ENCODE data around the gene MPL.

- no peak for TF ChIP-seq GABPA (IDR thresholded peaks at IDR 0.05; ENCODE audit: low read depth)
- no peak for TF ChIP-seq FOSL2 (IDR thresholded peaks at IDR 0.05; ENCODE audit: borderline replicate concordance, low read depth)
- TF ChIP-seq, protein P1, sequence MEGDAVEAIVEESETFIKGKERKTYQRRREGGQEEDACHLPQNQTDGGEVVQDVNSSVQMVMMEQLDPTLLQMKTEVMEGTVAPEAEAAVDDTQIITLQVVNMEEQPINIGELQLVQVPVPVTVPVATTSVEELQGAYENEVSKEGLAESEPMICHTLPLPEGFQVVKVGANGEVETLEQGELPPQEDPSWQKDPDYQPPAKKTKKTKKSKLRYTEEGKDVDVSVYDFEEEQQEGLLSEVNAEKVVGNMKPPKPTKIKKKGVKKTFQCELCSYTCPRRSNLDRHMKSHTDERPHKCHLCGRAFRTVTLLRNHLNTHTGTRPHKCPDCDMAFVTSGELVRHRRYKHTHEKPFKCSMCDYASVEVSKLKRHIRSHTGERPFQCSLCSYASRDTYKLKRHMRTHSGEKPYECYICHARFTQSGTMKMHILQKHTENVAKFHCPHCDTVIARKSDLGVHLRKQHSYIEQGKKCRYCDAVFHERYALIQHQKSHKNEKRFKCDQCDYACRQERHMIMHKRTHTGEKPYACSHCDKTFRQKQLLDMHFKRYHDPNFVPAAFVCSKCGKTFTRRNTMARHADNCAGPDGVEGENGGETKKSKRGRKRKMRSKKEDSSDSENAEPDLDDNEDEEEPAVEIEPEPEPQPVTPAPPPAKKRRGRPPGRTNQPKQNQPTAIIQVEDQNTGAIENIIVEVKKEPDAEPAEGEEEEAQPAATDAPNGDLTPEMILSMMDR (IDR thresholded peaks at IDR 0.05) = no peak
- no peak for TF ChIP-seq FOXM1 (IDR thresholded peaks at IDR 0.05; ENCODE audit: low read depth)
- TF ChIP-seq TEAD4 (IDR thresholded peaks at IDR 0.05; ENCODE audit: borderline replicate concordance, insufficient read depth) = no peak
- TF ChIP-seq, protein P2, sequence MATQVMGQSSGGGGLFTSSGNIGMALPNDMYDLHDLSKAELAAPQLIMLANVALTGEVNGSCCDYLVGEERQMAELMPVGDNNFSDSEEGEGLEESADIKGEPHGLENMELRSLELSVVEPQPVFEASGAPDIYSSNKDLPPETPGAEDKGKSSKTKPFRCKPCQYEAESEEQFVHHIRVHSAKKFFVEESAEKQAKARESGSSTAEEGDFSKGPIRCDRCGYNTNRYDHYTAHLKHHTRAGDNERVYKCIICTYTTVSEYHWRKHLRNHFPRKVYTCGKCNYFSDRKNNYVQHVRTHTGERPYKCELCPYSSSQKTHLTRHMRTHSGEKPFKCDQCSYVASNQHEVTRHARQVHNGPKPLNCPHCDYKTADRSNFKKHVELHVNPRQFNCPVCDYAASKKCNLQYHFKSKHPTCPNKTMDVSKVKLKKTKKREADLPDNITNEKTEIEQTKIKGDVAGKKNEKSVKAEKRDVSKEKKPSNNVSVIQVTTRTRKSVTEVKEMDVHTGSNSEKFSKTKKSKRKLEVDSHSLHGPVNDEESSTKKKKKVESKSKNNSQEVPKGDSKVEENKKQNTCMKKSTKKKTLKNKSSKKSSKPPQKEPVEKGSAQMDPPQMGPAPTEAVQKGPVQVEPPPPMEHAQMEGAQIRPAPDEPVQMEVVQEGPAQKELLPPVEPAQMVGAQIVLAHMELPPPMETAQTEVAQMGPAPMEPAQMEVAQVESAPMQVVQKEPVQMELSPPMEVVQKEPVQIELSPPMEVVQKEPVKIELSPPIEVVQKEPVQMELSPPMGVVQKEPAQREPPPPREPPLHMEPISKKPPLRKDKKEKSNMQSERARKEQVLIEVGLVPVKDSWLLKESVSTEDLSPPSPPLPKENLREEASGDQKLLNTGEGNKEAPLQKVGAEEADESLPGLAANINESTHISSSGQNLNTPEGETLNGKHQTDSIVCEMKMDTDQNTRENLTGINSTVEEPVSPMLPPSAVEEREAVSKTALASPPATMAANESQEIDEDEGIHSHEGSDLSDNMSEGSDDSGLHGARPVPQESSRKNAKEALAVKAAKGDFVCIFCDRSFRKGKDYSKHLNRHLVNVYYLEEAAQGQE (IDR thresholded peaks at IDR 0.05; ENCODE audit: low read depth, low read length) = no peak
- TF ChIP-seq RAD21 (IDR thresholded peaks at IDR 0.05; ENCODE audit: low read length) = no peak
Observed at GRCh38 chr1:43312212-43312623, 25.4 kb upstream of the MPL start.

Data from SK-N-SH (cell line).